Naive thymus-derived CD4-positive, alpha-beta T cell (primary cell): ENCODE data around the gene XIAP. TPM values are rescaled to one million over a fixed set of nuclear protein-coding genes. Genes with fewer than 3 reads are reported as not detected.
"Not testable (repeated sequence)": the region's sequence is repeated elsewhere in the genome, so short reads cannot be mapped to it uniquely, and the experiment has no call there.

ENCODE experiments used
- ATAC-seq: fragments of 150-1000 bp; cut with Tn5 transposase; 2 replicates; pipeline ENCODE4 v1.10.0; 2021; ENCODE audit warnings: mild to moderate bottlenecking, moderate library complexity
- CTCF ChIA-PET: fragments of 350-600 bp; sonication (Branson Sonifier 250); formaldehyde crosslinking; loops from one replicate; lab custom pipeline; 2021; ENCODE audit warnings: antibody characterized with exemption; lab: Charles Lee
- POLR2A ChIA-PET: fragments of 350-600 bp; sonication (Branson Sonifier 250); formaldehyde crosslinking; loops from one replicate; lab custom pipeline; 2021; ENCODE audit warnings: antibody characterized with exemption, inconsistent platforms; lab: Charles Lee
- DNase-seq, 9 donors: peaks; one replicate each; pipeline versions ENCODE4 v3.0.0 to v3.0.0-alpha.2; 2020 to 2022; ENCODE audit warnings: mixed read lengths in 1 of 9
- H3K27ac ChIP-seq: one replicate; pipeline ENCODE4 v1.7.0; 2013; ENCODE audit warnings: mild to moderate bottlenecking, low read depth, low read length, moderate library complexity
- H3K27me3 ChIP-seq, 2 donors: one replicate each; pipeline ENCODE4 v1.7.0; 2013; ENCODE audit warnings: low read length in 2 of 2, mild to moderate bottlenecking in 2 of 2, moderate library complexity in 2 of 2; ENCODE audit not compliant: control insufficient read depth in 2 of 2, insufficient read depth in 2 of 2
- H3K36me3 ChIP-seq, 3 experiments: 1 replicate in 2 of 3; 2 replicates in 1 of 3; pipeline ENCODE4 v1.7.0; 2013; ENCODE audit warnings: low read length in 3 of 3, mild to moderate bottlenecking in 3 of 3, moderate library complexity in 1 of 3; ENCODE audit not compliant: insufficient read depth in 3 of 3, control insufficient read depth in 2 of 3
- H3K4me1 ChIP-seq, 2 donors: one replicate each; pipeline ENCODE4 v1.7.0; 2013; ENCODE audit warnings: low read length in 2 of 2, mild to moderate bottlenecking in 2 of 2, moderate library complexity in 1 of 2; ENCODE audit not compliant: control insufficient read depth in 2 of 2, insufficient read depth in 2 of 2
- H3K4me3 ChIP-seq: 2 replicates; pipeline ENCODE4 v1.7.0; 2013; ENCODE audit warnings: mild to moderate bottlenecking, low read length
- H3K9me3 ChIP-seq, 3 experiments: 1 replicate in 2 of 3; 2 replicates in 1 of 3; pipeline ENCODE4 v1.7.0; 2013; ENCODE audit warnings: low read length in 3 of 3; ENCODE audit not compliant: control insufficient read depth in 2 of 3
- H3K27ac Mint-ChIP-seq, 9 donors: one replicate each; pipeline ENCODE4 v1.8.0; 2020 to 2022; ENCODE audit warnings: mixed read lengths in 9 of 9, mild to moderate bottlenecking in 8 of 9, moderate library complexity in 5 of 9, inconsistent platforms in 2 of 9
- H3K27me3 Mint-ChIP-seq, 5 donors: one replicate each; pipeline ENCODE4 v1.8.0; 2021 to 2022; ENCODE audit warnings: mixed read lengths in 5 of 5, mild to moderate bottlenecking in 1 of 5
- H3K36me3 Mint-ChIP-seq, 5 donors: one replicate each; pipeline ENCODE4 v1.8.0; 2020 to 2022; ENCODE audit warnings: mixed read lengths in 5 of 5, mild to moderate bottlenecking in 3 of 5, inconsistent platforms in 1 of 5
- H3K4me1 Mint-ChIP-seq, 7 donors: one replicate each; pipeline ENCODE4 v1.8.0; 2020 to 2022; ENCODE audit warnings: mixed read lengths in 7 of 7, mild to moderate bottlenecking in 3 of 7, inconsistent platforms in 1 of 7
- H3K4me3 Mint-ChIP-seq, 10 donors: one replicate each; pipeline ENCODE4 v1.8.0; 2020 to 2022; ENCODE audit warnings: mild to moderate bottlenecking in 10 of 10, mixed read lengths in 10 of 10, moderate library complexity in 6 of 10, inconsistent platforms in 2 of 10
- H3K9me3 Mint-ChIP-seq, 11 donors: one replicate each; pipeline ENCODE4 v1.8.0; 2020 to 2022; ENCODE audit warnings: mixed read lengths in 11 of 11, mild to moderate bottlenecking in 4 of 11, inconsistent platforms in 1 of 11, moderate library complexity in 1 of 11
- intact Hi-C, 2 donors: fragments of 100-400 bp; cut with micrococcal nuclease; formaldehyde crosslinking; loops; one replicate each; pipeline ENCODE4 v1.15.1; 2023
- polyA plus RNA-seq, 2 donors: library from polyadenylated mRNA; unstranded; fragments of 300-500 nt; fragmentation: Illumina TruSeq; gene quantifications; one replicate each; pipeline ENCODE4 v1.2.3, GENCODE V29; 2021
- total RNA-seq, 6 experiments: library from RNA in 5 of 6; stranded (reverse) in 5 of 6; gene quantifications; 1 replicate in 5 of 6; 2 replicates in 1 of 6; pipeline ENCODE4 v1.2.3 and lab custom pipeline; 2021 to 2026

XIAP gene
- total RNA-seq (10 to 100 TPM; 23.5 to 56.1 (median 49.3) TPM), polyA plus RNA-seq (1 to 10 TPM; 8.1 to 9.2 TPM), total RNA-seq (lab: John Stamatoyannopoulos, UW) (65.3 reads per million, percentile 76 among the genes with 10 or more reads in this experiment)

GRCh38 chrX:123859846-123860838 lies at the start of gene XIAP:
XIAP (plus strand) TSS chrX:123860053; CDS start chrX:123885663, 25,610 bp downstream.
- ATAC-seq, result peak; percentile 91
- H3K36me3 Mint-ChIP-seq, result peaks cover 0 to 8% (median 0%) of the 10 kb centered on the region in 5 donors
- POLR2A ChIA-PET, result interaction anchor here (1.0 to 1.4 kb wide), 2 partner anchors 100 to 103 kb away, joined by 3 to 7 read pairs; no protein-coding TSS in a partner anchor
- H3K27me3 ChIP-seq, result no peaks in the 10 kb centered on the region
- peak within 1 kb of the TSS; percentile 83 to 94 (median 90) for H3K4me3 Mint-ChIP-seq
- H3K27ac Mint-ChIP-seq, result peak within 1 kb of the TSS; percentile 85 to 98 (median 94)
- H3K4me1 ChIP-seq, result no peaks in the 10 kb centered on the region
- H3K27ac ChIP-seq, result peak within 1 kb of the TSS; percentile 93
- no peaks in the 10 kb centered on the region for H3K9me3 ChIP-seq
- peaks cover 0 to 9% (median 0%) of the 10 kb centered on the region in 3 experiments for H3K36me3 ChIP-seq
- DNase-seq, result peak; percentile 48 to 70 (median 62)
- intact Hi-C loops, result loop anchor here (1.0 to 10.0 kb wide), 5 partner anchors 19 to 485 kb away; partner anchors contain the start of gene SH2D1A (in 1 of the 2)
- no peaks in the 10 kb centered on the region for H3K27me3 Mint-ChIP-seq
- CTCF ChIA-PET, result interaction anchor here (0.6 kb wide), 1 partner anchor 13 kb away, joined by 4 read pairs; no protein-coding TSS in a partner anchor
- peaks cover 0 to 2% (median 0%) of the 10 kb centered on the region in 11 donors for H3K9me3 Mint-ChIP-seq
- H3K4me3 ChIP-seq, result peak within 1 kb of the TSS; percentile 74
- peaks cover 10 to 29% (median 24%) of the 10 kb centered on the region in 7 donors for H3K4me1 Mint-ChIP-seq

GRCh38 chrX:123814343-123814742 lies 45.5 kb upstream of the XIAP start:
- H3K4me1 Mint-ChIP-seq, result no peaks in the 10 kb centered on the region
- no peaks in the 10 kb centered on the region for H3K27me3 ChIP-seq
- CTCF ChIA-PET, result no interaction called here

GRCh38 chrX:123814934-123815394 lies 44.9 kb upstream of the XIAP start:
- H3K36me3 Mint-ChIP-seq, H3K9me3 Mint-ChIP-seq, POLR2A ChIA-PET, H3K27ac Mint-ChIP-seq, H3K27me3 Mint-ChIP-seq, H3K4me3 ChIP-seq, H3K9me3 ChIP-seq, DNase-seq, H3K4me1 Mint-ChIP-seq, H3K4me1 ChIP-seq, H3K27me3 ChIP-seq, CTCF ChIA-PET, H3K36me3 ChIP-seq, ATAC-seq, H3K4me3 Mint-ChIP-seq, intact Hi-C loops, H3K27ac ChIP-seq: not testable (repeated sequence)

More at GRCh38 chrX:123814343-123814742, 45.5 kb upstream of the XIAP start:
- peaks cover 0 to 4% (median 0%) of the 10 kb centered on the region in 11 donors for H3K9me3 Mint-ChIP-seq
- no peak overlapping the region for H3K27ac Mint-ChIP-seq
- no peaks in the 10 kb centered on the region for H3K9me3 ChIP-seq
- no peak overlapping the region for H3K4me3 Mint-ChIP-seq
- no peaks in the 10 kb centered on the region for H3K36me3 ChIP-seq
- no peak overlapping the region for H3K27ac ChIP-seq
- H3K4me3 ChIP-seq, result no peak overlapping the region
- H3K4me1 ChIP-seq, result no peaks in the 10 kb centered on the region
- POLR2A ChIA-PET, result no interaction called here
- ATAC-seq (no peak), DNase-seq (no peak)
- intact Hi-C loops, result no loop called here
- H3K27me3 Mint-ChIP-seq, result peaks cover 0 to 3% (median 0%) of the 10 kb centered on the region in 5 donors
- H3K36me3 Mint-ChIP-seq, result peaks cover 0 to 6% (median 0%) of the 10 kb centered on the region in 5 donors

- no peaks in the 10 kb centered on the region for H3K36me3 Mint-ChIP-seq
- H3K27me3 Mint-ChIP-seq, result no peaks in the 10 kb centered on the region
- no peaks in the 10 kb centered on the region for H3K9me3 Mint-ChIP-seq
- ChIA-PET POLR2A (no interaction called here), CTCF (interaction anchor here (0.6 kb wide), 1 partner anchor 67 kb away, joined by 3 read pairs; no protein-coding TSS in a partner anchor)
- intact Hi-C loops, result no loop called here
- no peaks in the 10 kb centered on the region for H3K9me3 ChIP-seq
- H3K4me3 ChIP-seq, result no peak overlapping the region
- H3K4me3 Mint-ChIP-seq, result no peak overlapping the region
- no peak overlapping the region for H3K27ac Mint-ChIP-seq
- no peak overlapping the region for H3K27ac ChIP-seq
- ATAC-seq (no peak), DNase-seq (no peak)
- H3K27me3 ChIP-seq, result no peaks in the 10 kb centered on the region
- H3K36me3 ChIP-seq, result no peaks in the 10 kb centered on the region
- H3K4me1 Mint-ChIP-seq, result no peaks in the 10 kb centered on the region
- no peaks in the 10 kb centered on the region for H3K4me1 ChIP-seq
Measured at GRCh38 chrX:123817288-123817894, 42.5 kb upstream of the XIAP start.

GRCh38 chrX:123818243-123818642 lies 41.6 kb upstream of the XIAP start:
- ChIA-PET POLR2A (no interaction called here), CTCF (no interaction called here)
- ATAC-seq (no peak), DNase-seq (no peak)
- Mint-ChIP-seq H3K4me1 (no peaks in the 10 kb centered on the region), H3K9me3 (no peaks in the 10 kb centered on the region), H3K27ac (no peak overlapping the region), H3K4me3 (no peak overlapping the region), H3K36me3 (no peaks in the 10 kb centered on the region), H3K27me3 (no peaks in the 10 kb centered on the region)
- Histone ChIP-seq H3K36me3 (no peaks in the 10 kb centered on the region), H3K27me3 (no peaks in the 10 kb centered on the region), H3K27ac (no peak overlapping the region), H3K4me3 (no peak overlapping the region), H3K9me3 (no peaks in the 10 kb centered on the region), H3K4me1 (no peaks in the 10 kb centered on the region)
- intact Hi-C loops, result no loop called here

- Mint-ChIP-seq H3K4me1 (no peaks in the 10 kb centered on the region), H3K4me3 (no peak overlapping the region), H3K9me3 (no peaks in the 10 kb centered on the region), H3K36me3 (no peaks in the 10 kb centered on the region), H3K27ac (no peak overlapping the region), H3K27me3 (no peaks in the 10 kb centered on the region)
- POLR2A ChIA-PET, result no interaction called here
- Histone ChIP-seq H3K4me1 (no peaks in the 10 kb centered on the region), H3K4me3 (no peak overlapping the region), H3K27ac (no peak overlapping the region), H3K27me3 (no peaks in the 10 kb centered on the region), H3K9me3 (no peaks in the 10 kb centered on the region), H3K36me3 (no peaks in the 10 kb centered on the region)
- DNase-seq, result no peak
- intact Hi-C loops, result no loop called here
- ATAC-seq, result no peak
- CTCF ChIA-PET, result no interaction called here
Measured at GRCh38 chrX:123822965-123823364, 36.9 kb upstream of the XIAP start.
